PC-9 (cell line): ENCODE measurements around the gene CCDC170. TPM values are rescaled to one million over a fixed set of nuclear protein-coding genes. Genes with fewer than 3 reads are reported as not detected.

Experiments
- BruUV-seq: library from RNA; stranded (reverse); fragments of 400-500 nt; replicated peaks from 2 replicates; lab custom pipeline; 2021; lab: Mats Ljungman, UMichigan
- CTCF ChIA-PET: fragments of 300-600 bp; sonication (Branson Sonifier 250); formaldehyde crosslinking; loops from one replicate; lab custom pipeline; 2022; ENCODE audit warnings: antibody characterized with exemption; lab: Charles Lee
- POLR2A ChIA-PET: fragments of 300-600 bp; sonication (Branson Sonifier 250); formaldehyde crosslinking; loops from one replicate; lab custom pipeline; 2022; ENCODE audit warnings: antibody characterized with exemption; ENCODE audit not compliant: unreplicated experiment; lab: Charles Lee
- DNase-seq, 2 experiments: peaks; one replicate each; pipeline versions ENCODE4 v3.0.0 to v3.0.0-alpha.2; 2015 to 2022; ENCODE audit warnings: mixed read lengths in 1 of 2
- H2AFZ ChIP-seq: fragments of 200-600 bp; sonication (generic); 2 replicates; pipeline ENCODE4 v1.8.1; 2017; ENCODE audit warnings: antibody characterized with exemption
- H3F3A ChIP-seq: fragments of 200-600 bp; sonication (generic); 2 replicates; pipeline ENCODE4 v1.8.1; 2017; ENCODE audit warnings: antibody characterized with exemption, mild to moderate bottlenecking, low read depth; ENCODE audit not compliant: insufficient read depth
- H3K27ac ChIP-seq: fragments of 200-600 bp; sonication (generic); 2 replicates; pipeline ENCODE4 v1.6.1; 2016; ENCODE audit warnings: mixed run types
- H3K27me3 ChIP-seq: fragments of 200-600 bp; sonication (generic); 2 replicates; pipeline ENCODE4 v1.6.1; 2016; ENCODE audit warnings: low read depth, mixed run types; ENCODE audit not compliant: insufficient read depth
- H3K36me3 ChIP-seq: fragments of 200-600 bp; sonication (generic); 2 replicates; pipeline ENCODE4 v1.6.1; 2016; ENCODE audit warnings: low read depth, mixed run types
- H3K4me1 ChIP-seq: fragments of 200-600 bp; sonication (generic); replicated peaks from 2 replicates; pipeline ENCODE4 v1.6.1; 2016; ENCODE audit warnings: mixed run types; ENCODE audit not compliant: insufficient read depth
- H3K4me2 ChIP-seq: fragments of 200-600 bp; sonication (generic); 2 replicates; pipeline ENCODE4 v1.6.1; 2017; ENCODE audit warnings: mixed run types
- H3K4me3 ChIP-seq: fragments of 200-600 bp; sonication (generic); 2 replicates; pipeline ENCODE4 v1.6.1; 2016; ENCODE audit warnings: mixed run types
- H3K79me2 ChIP-seq: fragments of 200-600 bp; sonication (generic); 2 replicates; pipeline ENCODE4 v1.6.1; 2017; ENCODE audit warnings: low read depth, mixed run types
- H3K9me2 ChIP-seq: fragments of 200-600 bp; sonication (generic); 2 replicates; pipeline ENCODE4 v1.8.1; 2017; ENCODE audit warnings: mild to moderate bottlenecking; ENCODE audit not compliant: insufficient read depth
- H3K9me3 ChIP-seq: fragments of 200-600 bp; sonication (generic); 2 replicates; pipeline ENCODE4 v1.8.1; 2016; ENCODE audit warnings: low read depth; ENCODE audit not compliant: insufficient read depth
- H4K20me1 ChIP-seq: fragments of 200-600 bp; sonication (generic); 2 replicates; pipeline ENCODE4 v1.8.1; 2017; ENCODE audit not compliant: insufficient read depth
- CTCF ChIP-seq: fragments of 200-600 bp; sonication (generic); conservative IDR thresholded peaks from 2 replicates; pipeline ENCODE4 v1.6.1; 2017; ENCODE audit warnings: mixed run types, antibody characterized with exemption, mild to moderate bottlenecking, moderate library complexity
- EZH2 ChIP-seq: fragments of 200-600 bp; sonication (generic); IDR thresholded peaks from 2 replicates; pipeline ENCODE4 v1.8.0; 2017; ENCODE audit warnings: antibody characterized with exemption, low read depth
- intact Hi-C: fragments of 100-400 bp; cut with micrococcal nuclease; formaldehyde crosslinking; loops from one replicate; pipeline ENCODE4 v1.10.0; 2022; ENCODE audit not compliant: unreplicated experiment
- total RNA-seq: library from RNA; stranded (reverse); gene quantifications from 2 replicates; pipeline ENCODE4 v1.2.3, GENCODE V29; 2021

Gene CCDC170
- total RNA-seq, 1 experiment from 2014 or later: 1.6 TPM

GRCh38 chr6:151477726-151478125 is 16.1 kb upstream of the CCDC170 start:
- CTCF ChIA-PET: no interaction called here

GRCh38 chr6:151478670-151479069 is 15.1 kb upstream of the CCDC170 start:
- no peaks in the 10 kb centered on the region for H3K79me2 ChIP-seq
- DNase-seq: no peak
- no peak overlapping the region for H3K4me3 ChIP-seq
- H3K9me2 ChIP-seq: no peaks in the 10 kb centered on the region
- no peaks in the 10 kb centered on the region for H3K27me3 ChIP-seq
- H3K4me1 ChIP-seq: no peaks in the 10 kb centered on the region
- no TSS peak for BruUV-seq
- no peaks in the 10 kb centered on the region for H3K9me3 ChIP-seq
- no peaks in the 10 kb centered on the region for H4K20me1 ChIP-seq
- TF ChIP-seq EZH2: no peak
- no peak for TF ChIP-seq CTCF
- CTCF ChIA-PET: no interaction called here
- POLR2A ChIA-PET: no interaction called here
- H3F3A ChIP-seq: no peaks in the 10 kb centered on the region
- no peak overlapping the region for H2AFZ ChIP-seq
- H3K36me3 ChIP-seq: no peaks in the 10 kb centered on the region
- H3K27ac ChIP-seq: no peak overlapping the region
- no peak overlapping the region for H3K4me2 ChIP-seq
- intact Hi-C loops: no loop called here

More at GRCh38 chr6:151477726-151478125, 16.1 kb upstream of the CCDC170 start:
- Histone ChIP-seq H3K27me3 (no peaks in the 10 kb centered on the region), H3K27ac (no peak overlapping the region), H3K9me3 (no peaks in the 10 kb centered on the region), H3F3A (no peaks in the 10 kb centered on the region), H3K79me2 (no peaks in the 10 kb centered on the region), H3K4me3 (no peak overlapping the region), H2AFZ (no peak overlapping the region), H3K4me2 (no peak overlapping the region), H3K9me2 (no peaks in the 10 kb centered on the region), H3K36me3 (no peaks in the 10 kb centered on the region), H3K4me1 (no peaks in the 10 kb centered on the region), H4K20me1 (no peaks in the 10 kb centered on the region)
- no peak for DNase-seq
- no peak for TF ChIP-seq CTCF
- POLR2A ChIA-PET: no interaction called here
- no TSS peak for BruUV-seq
- intact Hi-C loops: no loop called here

GRCh38 chr6:151481786-151482185 is 12.0 kb upstream of the CCDC170 start:
- BruUV-seq: no TSS peak
- intact Hi-C loops: no loop called here
- ChIA-PET POLR2A (no interaction called here), CTCF (no interaction called here)
- no peak for DNase-seq
- TF ChIP-seq CTCF: no peak
- TF ChIP-seq EZH2: no peak
- Histone ChIP-seq H3K4me3 (no peak overlapping the region), H3K4me1 (no peaks in the 10 kb centered on the region), H3K27me3 (no peaks in the 10 kb centered on the region), H3K9me3 (no peaks in the 10 kb centered on the region), H2AFZ (no peak overlapping the region), H3K9me2 (no peaks in the 10 kb centered on the region), H3K27ac (no peak overlapping the region), H3F3A (no peaks in the 10 kb centered on the region), H3K36me3 (no peaks in the 10 kb centered on the region), H3K4me2 (no peak overlapping the region), H4K20me1 (no peaks in the 10 kb centered on the region), H3K79me2 (no peaks in the 10 kb centered on the region)
